Bronchial epithelial cell (primary cell): ENCODE results near the gene CHMP2A. TPM values are rescaled to one million over a fixed set of nuclear protein-coding genes. Genes with fewer than 3 reads are reported as not detected.
"Not testable (repeated sequence)": the region's sequence is repeated elsewhere in the genome, so short reads cannot be mapped to it uniquely, and the experiment has no call there.

Experiments
- DNase-seq: peaks from one replicate; pipeline ENCODE4 v3.0.0-alpha.2; 2010; ENCODE audit warnings: low read depth
- FAIRE-seq: peaks from 2 replicates; lab custom pipeline; 2011; peaks lifted over from hg19 to GRCh38; lab: Jason Lieb, UNC
- H3K27me3 ChIP-seq: 2 replicates; pipeline ENCODE4 v1.5.1; 2011; ENCODE audit warnings: low read length; ENCODE audit not compliant: control insufficient read depth, insufficient read depth
- H3K36me3 ChIP-seq: 2 replicates; pipeline ENCODE4 v1.5.1; 2011; ENCODE audit warnings: low read length; ENCODE audit not compliant: control insufficient read depth, insufficient read depth
- H3K4me3 ChIP-seq: 2 replicates; pipeline ENCODE4 v1.5.1; 2011; ENCODE audit warnings: mild to moderate bottlenecking, low read depth, low read length, control low read depth
- CTCF ChIP-seq: IDR thresholded peaks from 2 replicates; pipeline ENCODE4 v1.5.1; 2011; ENCODE audit warnings: mild to moderate bottlenecking, moderate library complexity, low read length, control low read depth, inconsistent platforms; ENCODE audit not compliant: insufficient read depth, severe bottlenecking
- total RNA-seq: library from RNA; depleted of rRNA; stranded (reverse); fragments of >200 nt; gene quantifications from 2 replicates; pipeline ENCODE4 v1.2.1, GENCODE V29; 2014

CHMP2A gene
- total RNA-seq, 1 donor from 2014 or later, result 166 TPM

GRCh38 chr19:58581227-58582141 lies 26.6 kb upstream of the CHMP2A start:
- FAIRE-seq (no peak), DNase-seq (peak; percentile 68)
- H3K4me3 ChIP-seq, result no peak overlapping the region
- H3K27me3 ChIP-seq, result no peaks in the 10 kb centered on the region
- H3K36me3 ChIP-seq, result peaks cover 7% of the 10 kb centered on the region
- TF ChIP-seq CTCF, result peak; percentile 95

- no peak for TF ChIP-seq CTCF
- no peak overlapping the region for H3K4me3 ChIP-seq
- peaks cover 7% of the 10 kb centered on the region for H3K36me3 ChIP-seq
- DNase-seq (no peak), FAIRE-seq (no peak)
- no peaks in the 10 kb centered on the region for H3K27me3 ChIP-seq
These were observed 24.7 kb upstream of the CHMP2A start for GRCh38 chr19:58579473-58580142.

- FAIRE-seq (no peak), DNase-seq (no peak)
- TF ChIP-seq CTCF, result no peak
These were observed 23.4 kb upstream of the CHMP2A start for GRCh38 chr19:58578012-58578925.

GRCh38 chr19:58577581-58577980 lies 22.7 kb upstream of the CHMP2A start:
- not testable (repeated sequence) for DNase-seq, H3K27me3 ChIP-seq, H3K4me3 ChIP-seq, FAIRE-seq, H3K36me3 ChIP-seq

More at GRCh38 chr19:58578012-58578925, 23.4 kb upstream of the CHMP2A start:
- peaks cover 7% of the 10 kb centered on the region for H3K36me3 ChIP-seq
- no peak overlapping the region for H3K4me3 ChIP-seq
- H3K27me3 ChIP-seq, result no peaks in the 10 kb centered on the region

- no peak for FAIRE-seq
- H3K4me3 ChIP-seq, result peak overlapping the region; percentile 87
- TF ChIP-seq CTCF, result peak; percentile 17
These were observed 20.5 kb upstream of the CHMP2A start for GRCh38 chr19:58575183-58576041.

More at GRCh38 chr19:58575183-58576041, 20.5 kb upstream of the CHMP2A start:
- no peaks in the 10 kb centered on the region for H3K27me3 ChIP-seq
- DNase-seq, result peak; percentile 82
- peaks cover 8% of the 10 kb centered on the region for H3K36me3 ChIP-seq
